HUDEP-2 (cell line): ENCODE results near the gene NR4A2.

Source experiments
- DNase-seq, 76 experiments: peaks; one replicate each; lab custom pipeline; 2025; ENCODE audit not compliant: unreplicated experiment in 76 of 76; lab: John Stamatoyannopoulos, UW

NR4A2 gene

DNA sequence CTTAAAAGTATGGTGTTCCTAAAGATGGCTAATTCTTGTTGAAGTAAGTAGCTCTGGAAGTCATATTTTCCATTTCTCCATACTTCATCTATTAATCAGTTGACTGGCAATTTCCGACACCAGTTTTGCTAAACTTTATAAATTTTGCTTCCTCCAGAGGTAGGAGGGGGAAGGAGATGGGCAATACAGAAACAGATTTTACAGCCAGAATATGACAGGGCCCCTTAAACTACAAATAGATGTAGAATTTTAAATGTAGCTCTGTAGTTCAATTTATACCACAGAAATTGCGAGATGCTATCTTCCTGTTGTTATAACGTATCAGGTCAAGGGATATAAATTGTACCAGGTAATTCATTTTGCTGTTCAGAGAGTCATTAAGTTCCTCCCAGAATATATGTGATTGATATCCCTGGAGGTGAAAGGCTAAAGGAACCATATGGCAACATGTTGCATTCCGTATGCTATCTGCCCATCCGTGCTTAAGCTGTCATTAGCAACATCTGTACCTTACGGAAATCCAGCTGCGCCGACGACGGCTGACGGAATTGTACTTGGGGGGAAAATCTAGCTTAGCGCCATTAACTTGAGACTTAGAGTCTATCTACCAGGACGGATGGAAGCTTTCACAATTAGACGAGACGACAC lies 8.4 kb upstream of the NR4A2 start:
- DNase-seq = peak in 44 of 76 experiments; percentile 7 to 70 (median 46)

DNA sequence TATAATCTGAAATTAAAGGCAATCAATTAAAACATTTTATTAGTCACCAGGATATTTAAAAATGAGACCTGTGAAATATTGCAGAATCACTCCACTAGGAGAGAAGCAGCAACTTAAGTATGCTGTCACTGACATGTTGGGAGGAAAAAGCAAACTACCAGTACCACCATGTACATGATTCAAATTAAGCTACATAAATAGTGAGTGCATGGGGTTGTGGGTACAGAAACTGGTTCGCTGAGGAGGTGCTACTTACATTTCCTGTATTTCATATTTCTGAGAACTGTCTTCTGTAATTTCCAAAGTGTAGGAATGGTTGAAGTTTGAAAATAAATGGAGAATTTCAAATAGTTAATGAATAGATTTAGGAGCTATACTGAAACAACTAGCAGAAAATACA lies 7.9 kb upstream of the NR4A2 start:
- DNase-seq = peak in 6 of 76 experiments; percentile 9 to 31 (median 17)

DNA sequence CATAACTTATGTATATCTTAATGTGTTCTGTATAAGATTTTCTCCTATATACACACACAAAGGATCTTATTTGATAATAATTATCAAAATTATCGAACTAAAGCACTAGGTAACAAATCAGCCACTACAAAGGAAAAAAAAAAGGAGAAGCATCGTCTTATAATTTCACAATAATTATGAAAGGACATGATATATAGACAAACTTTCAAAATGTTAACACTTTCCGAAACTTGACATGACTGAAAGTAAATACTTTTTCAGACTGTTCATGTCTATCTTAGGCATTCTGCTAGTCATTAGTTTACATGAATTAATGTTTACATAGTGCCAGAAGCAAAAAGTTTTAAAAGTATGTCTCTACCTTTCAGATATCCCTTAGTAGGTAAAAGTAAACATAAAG lies 7.3 kb upstream of the NR4A2 start:
- DNase-seq = no peak

DNA sequence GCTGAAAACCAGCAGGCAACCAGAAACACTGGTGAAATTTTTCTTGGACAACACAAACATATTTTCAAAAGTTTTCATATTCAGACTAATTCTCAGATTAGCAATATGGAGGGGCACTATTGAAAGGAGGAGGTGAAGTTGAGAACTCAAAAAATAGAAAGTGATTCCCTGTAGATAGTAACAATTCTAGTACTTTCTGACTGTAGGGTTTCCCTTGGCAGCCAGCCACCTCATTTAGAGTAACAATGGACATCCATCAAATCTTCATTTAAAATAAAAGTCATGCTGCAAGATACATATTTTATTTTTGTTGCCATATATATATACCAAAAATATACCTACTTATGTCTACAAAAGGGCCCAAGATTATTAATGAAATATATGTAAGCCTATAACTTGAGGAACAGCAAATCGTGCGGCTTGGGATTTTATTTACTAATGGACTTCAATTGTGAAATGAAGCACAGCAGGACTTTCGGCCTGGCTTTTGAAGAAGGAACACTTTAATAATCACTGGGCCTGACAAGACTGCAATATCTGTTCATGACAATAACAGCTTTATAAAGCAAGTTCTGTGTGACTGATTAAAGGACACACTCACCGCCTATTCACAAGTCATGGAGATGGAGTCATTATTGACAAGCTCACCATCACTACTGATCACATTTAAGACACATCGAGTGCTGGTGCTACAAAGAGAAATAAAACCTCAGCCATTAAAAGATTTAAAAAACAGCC lies 6.8 kb upstream of the NR4A2 start:
- DNase-seq = peak in 13 of 76 experiments; percentile 2 to 26 (median 9)

DNA sequence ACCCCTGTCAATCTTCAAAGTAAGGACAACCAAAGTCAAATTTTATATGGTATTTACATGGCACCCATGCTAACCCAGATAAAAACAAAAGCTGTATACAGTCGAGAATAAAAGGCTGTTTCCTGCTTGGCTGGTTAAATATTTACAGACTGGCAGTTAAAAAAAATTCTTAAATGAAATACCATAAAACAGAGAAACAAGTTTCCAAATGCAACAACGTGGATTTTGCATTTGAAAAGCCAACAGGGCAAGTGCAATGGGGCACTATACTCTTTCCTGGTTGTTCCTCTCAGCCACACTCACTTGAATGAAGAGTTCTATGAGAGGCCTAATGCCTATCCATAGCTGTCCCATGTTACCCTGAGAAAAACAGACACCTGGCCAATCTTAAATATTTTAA lies 6.1 kb upstream of the NR4A2 start:
- DNase-seq = no peak

- DNase-seq = peak in 66 of 76 experiments; percentile 7 to 80 (median 58)
These were observed 2.3 kb upstream of the NR4A2 start for GRCh38 chr2:156334496-156335478.

GRCh38 chr2:156333951-156334495 lies 1.5 kb upstream of the NR4A2 start:
- DNase-seq = peak in 62 of 76 experiments; percentile 11 to 80 (median 56)

DNA sequence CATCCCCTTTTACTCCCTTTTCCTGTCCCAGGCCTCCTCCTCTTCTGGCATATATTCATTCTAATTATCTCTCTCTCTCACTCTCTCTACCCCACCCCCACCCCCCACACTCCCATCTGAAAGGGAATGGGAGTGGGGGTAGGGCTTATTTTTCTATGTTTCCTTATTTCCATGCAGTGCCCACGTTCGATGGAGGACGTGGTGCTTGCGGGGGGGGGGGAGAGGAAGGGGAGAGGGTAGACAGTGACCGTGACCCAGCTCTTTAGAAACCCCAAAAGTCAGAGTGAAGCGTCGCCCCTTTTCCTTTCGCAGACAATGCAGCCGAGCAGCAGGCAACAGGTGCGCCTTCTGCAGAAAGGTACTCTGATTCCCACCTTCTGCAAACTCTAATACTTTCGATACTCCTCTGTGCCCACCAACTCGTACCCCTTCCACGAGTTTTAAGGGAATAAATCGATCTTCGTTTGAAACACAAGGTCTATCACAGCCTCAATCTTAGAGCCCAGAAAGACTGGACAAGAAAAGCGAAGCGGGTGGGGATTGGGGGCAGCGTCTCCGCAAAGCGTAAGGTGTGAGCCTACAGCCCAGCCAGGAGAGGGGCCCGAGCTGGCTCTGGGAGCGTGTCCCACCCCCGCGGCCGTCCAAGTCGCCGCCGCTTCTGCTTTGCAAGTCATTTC lies 891 bp upstream of the NR4A2 start:
- peak in 26 of 76 experiments; percentile 7 to 64 (median 37) for DNase-seq

GRCh38 chr2:156332284-156332533 lies 312 bp downstream of the NR4A2 start:
- DNase-seq = peak in 6 of 76 experiments; percentile 36 to 56 (median 42)

DNA sequence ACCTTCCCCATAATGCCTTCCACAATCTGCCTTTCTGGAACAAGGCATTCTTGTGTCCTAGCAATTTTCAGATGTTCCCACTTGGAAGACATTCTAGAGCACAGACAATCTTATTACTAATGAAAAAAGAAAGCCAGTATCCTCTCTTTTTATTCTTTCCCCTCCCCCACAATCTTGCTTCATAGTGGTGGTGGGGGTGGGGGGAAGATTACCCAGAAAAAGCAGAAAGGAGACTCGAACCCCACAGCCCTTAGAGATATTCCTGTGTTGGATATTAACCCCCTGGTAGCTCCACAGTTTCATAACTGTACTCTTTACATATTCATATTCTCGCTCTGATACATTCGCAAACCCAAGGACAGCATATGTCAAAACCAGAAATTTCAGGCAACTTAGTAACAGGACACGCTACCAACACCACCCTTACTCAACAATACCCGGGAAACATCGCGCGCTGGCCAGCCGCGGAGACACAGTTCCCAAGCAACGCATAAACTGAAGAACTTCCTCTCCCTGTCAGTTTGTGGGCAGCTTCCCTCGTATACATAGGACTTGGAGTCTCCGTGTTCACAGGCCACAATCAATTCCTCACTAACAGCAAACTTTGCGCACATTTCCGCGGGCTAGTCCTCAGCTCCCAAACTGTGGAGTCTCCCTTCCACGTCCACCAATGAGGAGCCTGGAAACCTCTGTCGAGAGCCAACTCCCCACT lies 793 bp downstream of the NR4A2 start:
- DNase-seq = peak in 25 of 76 experiments; percentile 13 to 51 (median 34)

- DNase-seq = no peak
These were observed 2.4 kb downstream of the NR4A2 start for GRCh38 chr2:156329927-156330726.

- no peak for DNase-seq
These were observed 3.2 kb downstream of the NR4A2 start for GRCh38 chr2:156329031-156329926.

GRCh38 chr2:156327835-156328695 lies 4.5 kb downstream of the NR4A2 start:
- no peak for DNase-seq

GRCh38 chr2:156326526-156327095 lies 5.9 kb downstream of the NR4A2 start:
- no peak for DNase-seq

DNA sequence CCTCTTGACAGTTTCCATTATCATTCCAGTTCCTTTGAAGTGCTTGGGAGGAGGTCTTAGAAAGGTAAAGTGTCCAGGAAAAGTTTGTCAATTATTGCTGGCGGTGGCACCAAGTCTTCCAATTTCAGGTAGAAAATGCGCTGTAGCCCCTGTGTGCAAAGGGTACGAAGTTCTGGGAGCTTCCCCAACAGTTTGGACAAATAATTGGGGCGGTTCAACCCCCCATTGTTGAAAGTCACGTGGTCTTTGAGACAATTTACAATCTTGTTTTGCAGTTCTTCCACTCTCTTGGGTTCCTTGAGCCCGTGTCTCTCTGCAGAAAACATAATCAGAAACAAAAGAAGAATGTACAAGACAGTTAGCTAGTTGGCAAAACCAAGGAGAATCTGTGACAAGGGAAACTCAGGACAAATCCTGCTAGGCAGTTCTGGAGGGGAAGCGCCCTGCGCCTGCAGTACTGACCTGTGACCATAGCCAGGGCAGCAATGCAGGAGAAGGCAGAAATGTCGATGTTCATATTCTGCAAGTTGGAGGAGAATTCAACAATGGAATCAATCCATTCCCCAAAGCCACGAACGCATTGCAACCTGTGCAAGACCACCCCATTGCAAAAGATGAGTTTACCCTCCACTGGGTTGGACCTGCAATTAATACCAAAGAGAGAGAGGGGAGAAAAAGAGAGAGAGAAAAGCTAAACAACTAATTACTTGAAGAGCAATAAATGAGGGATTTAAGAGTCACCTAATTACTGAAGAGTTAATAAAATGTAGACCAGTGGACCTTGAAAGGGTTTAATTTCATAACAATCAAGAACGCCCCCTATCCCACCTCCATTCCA lies 6.6 kb downstream of the NR4A2 start:
- no peak for DNase-seq

DNA sequence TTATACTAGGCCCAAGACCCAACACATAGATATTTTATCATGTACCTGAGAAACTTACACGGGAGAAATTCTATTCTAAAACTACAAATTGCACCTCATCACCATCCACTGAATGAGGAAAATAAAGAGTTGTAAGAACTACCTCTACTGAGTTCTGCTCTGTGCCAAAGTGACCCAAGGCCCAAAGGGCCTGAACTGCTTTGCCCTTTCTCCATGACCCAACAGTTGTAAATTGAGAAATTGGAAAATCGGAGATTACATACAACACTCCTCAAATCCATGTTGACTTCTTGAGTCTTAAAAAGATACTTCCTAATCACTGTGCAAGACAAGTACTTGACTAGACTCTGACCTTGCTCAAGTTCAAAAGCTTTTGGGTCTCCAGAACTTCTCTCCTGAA lies 8.8 kb downstream of the NR4A2 start:
- DNase-seq = no peak
